H1 (cell line): ENCODE measurements around the gene TLE4. TPM values are rescaled to one million over a fixed set of nuclear protein-coding genes. Genes with fewer than 3 reads are reported as not detected.

Source experiments
- CTCF ChIA-PET: fragments of 300-600 bp; sonication (Branson Sonifier 250); formaldehyde crosslinking; loops from one replicate; lab custom pipeline; 2021; ENCODE audit not compliant: partially characterized antibody; lab: Charles Lee
- POLR2A ChIA-PET: fragments of 300-600 bp; sonication (Branson Sonifier 250); formaldehyde crosslinking; loops from one replicate; lab custom pipeline; 2021; ENCODE audit warnings: inconsistent platforms; ENCODE audit not compliant: partially characterized antibody; lab: Charles Lee
- DNase-seq, 2 experiments: peaks; one replicate each; pipeline versions ENCODE4 v3.0.0 to v3.0.0-alpha.2; 2010 to 2022; ENCODE audit warnings: low spot score in 2 of 2, low read depth in 1 of 2, mixed read lengths in 1 of 2
- FAIRE-seq: peaks from 2 replicates; lab custom pipeline; 2011; peaks lifted over from hg19 to GRCh38; lab: Jason Lieb, UNC
- H2AFZ ChIP-seq: 2 replicates; pipeline ENCODE4 v1.8.1; 2012; ENCODE audit warnings: low read length, inconsistent platforms
- H2AK5ac ChIP-seq: 2 replicates; pipeline ENCODE4 v1.6.1; 2013; ENCODE audit warnings: low read depth, low read length
- H2BK120ac ChIP-seq: replicated peaks from 2 replicates; pipeline ENCODE3; 2013; ENCODE audit warnings: low read depth, low read length, inconsistent platforms
- H2BK12ac ChIP-seq: 2 replicates; pipeline ENCODE4 v1.6.1; 2013; ENCODE audit warnings: low read depth, low read length
- H2BK15ac ChIP-seq: 2 replicates; pipeline ENCODE4 v1.6.1; 2013; ENCODE audit warnings: low read length
- H2BK20ac ChIP-seq: 2 replicates; pipeline ENCODE4 v1.6.1; 2013; ENCODE audit warnings: low read length
- H2BK5ac ChIP-seq: 2 replicates; pipeline ENCODE4 v1.6.1; 2013; ENCODE audit warnings: low read depth, low read length
- H3K14ac ChIP-seq: 2 replicates; pipeline ENCODE4 v1.6.1; 2013; ENCODE audit warnings: inconsistent platforms; ENCODE audit not compliant: insufficient read length
- H3K18ac ChIP-seq: 2 replicates; pipeline ENCODE4 v1.6.1; 2013; ENCODE audit warnings: low read length; ENCODE audit errors: extremely low read depth
- H3K23ac ChIP-seq: 2 replicates; pipeline ENCODE4 v1.6.1; 2013; ENCODE audit warnings: inconsistent platforms; ENCODE audit not compliant: insufficient read length
- H3K23me2 ChIP-seq: 2 replicates; pipeline ENCODE4 v1.6.1; 2013; ENCODE audit warnings: low read depth, low read length
- H3K27ac ChIP-seq: 2 replicates; pipeline ENCODE4 v1.6.1; 2011; ENCODE audit warnings: low read depth, low read length, inconsistent platforms
- H3K27me3 ChIP-seq, 4 experiments: replicated peaks in 1 of 4; 1 replicate in 1 of 4; 2 replicates in 3 of 4; pipeline versions ENCODE4 v1.6.1 to v1.8.1; 2011 to 2013; ENCODE audit warnings: low read length in 3 of 4, mild to moderate bottlenecking in 3 of 4, inconsistent platforms in 2 of 4, mixed read lengths in 2 of 4, moderate library complexity in 1 of 4; ENCODE audit not compliant: control insufficient read depth in 3 of 4, insufficient read depth in 3 of 4; ENCODE audit errors: extremely low read depth in 1 of 4
- H3K36me3 ChIP-seq, 4 experiments: 2 replicates each; pipeline versions ENCODE4 v1.6.1 to v1.8.1; 2011 to 2013; ENCODE audit warnings: mild to moderate bottlenecking in 4 of 4, low read length in 3 of 4, moderate library complexity in 2 of 4, control low read depth in 1 of 4, inconsistent platforms in 1 of 4; ENCODE audit not compliant: insufficient read depth in 4 of 4, control insufficient read depth in 2 of 4
- H3K4ac ChIP-seq: replicated peaks from 2 replicates; pipeline ENCODE3; 2013; ENCODE audit warnings: low read length, low read depth, mixed read lengths, inconsistent platforms; ENCODE audit not compliant: insufficient read length
- H3K4me1 ChIP-seq, 4 experiments: replicated peaks in 1 of 4; 1 replicate in 1 of 4; 2 replicates in 3 of 4; pipeline versions ENCODE4 v1.6.1 to v1.8.1; 2011 to 2013; ENCODE audit warnings: low read length in 3 of 4, inconsistent platforms in 2 of 4, mixed read lengths in 1 of 4; ENCODE audit not compliant: insufficient read depth in 4 of 4, control insufficient read depth in 3 of 4
- H3K4me2 ChIP-seq, 2 experiments: 2 replicates each; pipeline versions ENCODE4 v1.6.1 to v1.8.1; 2011 to 2013; ENCODE audit warnings: low read depth in 2 of 2, low read length in 2 of 2, control low read depth in 1 of 2, inconsistent platforms in 1 of 2, mild to moderate bottlenecking in 1 of 2; ENCODE audit not compliant: insufficient read depth in 1 of 2
- H3K4me3 ChIP-seq, 4 experiments: fragments of 200-600, 300-600 bp in 1 of 4; sonication (generic), shearing (Covaris generic), sonication (Bioruptor Twin) in 1 of 4; 2 replicates each; pipeline versions ENCODE4 v1.5.1 to v1.8.1; 2011 to 2016; ENCODE audit warnings: low read length in 4 of 4, low read depth in 3 of 4, control low read depth in 2 of 4, inconsistent platforms in 2 of 4, mild to moderate bottlenecking in 2 of 4, mixed read lengths in 1 of 4, moderate library complexity in 1 of 4; ENCODE audit not compliant: insufficient read depth in 2 of 4; ENCODE audit errors: extremely low read depth in 1 of 4
- H3K56ac ChIP-seq: replicated peaks from 2 replicates; pipeline ENCODE3; 2013; ENCODE audit warnings: low read depth, mild to moderate bottlenecking, mixed read lengths, low read length, inconsistent platforms; ENCODE audit not compliant: insufficient read length
- H3K79me1 ChIP-seq: 2 replicates; pipeline ENCODE4 v1.6.1; 2013; ENCODE audit warnings: low read depth, low read length, control low read depth
- H3K79me2 ChIP-seq, 2 experiments: 2 replicates each; pipeline versions ENCODE4 v1.6.1 to v1.8.1; 2012 to 2013; ENCODE audit warnings: low read length in 2 of 2, mild to moderate bottlenecking in 2 of 2, inconsistent platforms in 1 of 2; ENCODE audit not compliant: insufficient read depth in 2 of 2, control insufficient read depth in 1 of 2
- H3K9ac ChIP-seq, 4 experiments: replicated peaks in 1 of 4; 1 replicate in 1 of 4; 2 replicates in 3 of 4; pipeline versions ENCODE4 v1.6.1 to v1.8.1; 2011 to 2013; ENCODE audit warnings: low read depth in 3 of 4, low read length in 3 of 4, control low read depth in 2 of 4, mild to moderate bottlenecking in 2 of 4, moderate library complexity in 2 of 4, inconsistent platforms in 1 of 4; ENCODE audit errors: extremely low read depth in 1 of 4
- H3K9me3 ChIP-seq, 2 experiments: 2 replicates each; pipeline versions ENCODE4 v1.6.1 to v1.8.1; 2012 to 2013; ENCODE audit warnings: mild to moderate bottlenecking in 2 of 2, moderate library complexity in 2 of 2, control low read depth in 1 of 2, inconsistent platforms in 1 of 2, low read depth in 1 of 2, low read length in 1 of 2, mixed read lengths in 1 of 2; ENCODE audit not compliant: insufficient read depth in 2 of 2
- H4K20me1 ChIP-seq, 2 experiments: replicated peaks in 1 of 2; 2 replicates each; pipeline versions ENCODE3 to v1.8.1; 2011 to 2013; ENCODE audit warnings: inconsistent platforms in 2 of 2, low read length in 2 of 2, mild to moderate bottlenecking in 1 of 2; ENCODE audit not compliant: insufficient read depth in 2 of 2, control insufficient read depth in 1 of 2
- H4K5ac ChIP-seq: 2 replicates; pipeline ENCODE4 v1.6.1; 2013; ENCODE audit warnings: low read length, low read depth, mixed read lengths, inconsistent platforms; ENCODE audit not compliant: insufficient read length
- H4K8ac ChIP-seq: 2 replicates; pipeline ENCODE4 v1.8.0; 2013; ENCODE audit warnings: mild to moderate bottlenecking, moderate library complexity, low read length, inconsistent platforms; ENCODE audit not compliant: insufficient read depth; ENCODE audit errors: extremely low read depth
- H4K91ac ChIP-seq: replicated peaks from 2 replicates; pipeline ENCODE3; 2013; ENCODE audit warnings: low read length, mixed read lengths, inconsistent platforms; ENCODE audit not compliant: insufficient read length
- BCL11A ChIP-seq, 2 experiments: IDR thresholded peaks; one replicate each; pipeline ENCODE4 v1.6.1; 2011; ENCODE audit warnings: low read depth in 2 of 2, low read length in 2 of 2, mild to moderate bottlenecking in 2 of 2
- WGBS, 2 experiments: shearing (Covaris generic) in 1 of 2; methylation state at CpG; one replicate each; pipeline versions ENCODE4 v1.1.6 to v1.1.7; 2013 to 2015; ENCODE audit warnings: low lambda C conversion rate in 2 of 2, mixed read lengths in 2 of 2, inconsistent platforms in 1 of 2, low coverage in 1 of 2, missing lambda C conversion rate in 1 of 2; ENCODE audit not compliant: insufficient replicate concordance in 2 of 2, insufficient coverage in 1 of 2, insufficient read length in 1 of 2; ENCODE audit errors: extremely low coverage in 1 of 2, missing lambda C conversion rate in 1 of 2; 5-methylcytosine and 5-hydroxymethylcytosine counted together
- polyA plus RNA-seq, 7 experiments: library from polyadenylated mRNA; depleted of rRNA in 3 of 7; stranded (reverse) in 5 of 7; unstranded in 2 of 7; fragments of >200 nt in 5 of 7; fragments of 200-250 nt in 2 of 7; gene quantifications; 1 replicate in 5 of 7; 2 replicates in 1 of 7; 4 replicates in 1 of 7; pipeline versions ENCODE4 v1.2.1 to v1.2.3, GENCODE V29; 2011 to 2013; ENCODE audit warnings: missing spikeins in 2 of 7, mixed read lengths in 2 of 7
- total RNA-seq: library from RNA; stranded (reverse); fragmentation: NEBNext Ultra II Directional; extraction: Animal tissue kit (Norgen Biotek cat#: 25700); gene quantifications from 2 replicates; pipeline ENCODE4 v1.2.1, GENCODE V29; 2021

Gene TLE4
- total and polyA plus RNA-seq, 2 of the 8 experiments (the other 6 are each of a cell fraction or from before 2014, with no cell fraction given): 32.4 to 36.9 TPM

DNA sequence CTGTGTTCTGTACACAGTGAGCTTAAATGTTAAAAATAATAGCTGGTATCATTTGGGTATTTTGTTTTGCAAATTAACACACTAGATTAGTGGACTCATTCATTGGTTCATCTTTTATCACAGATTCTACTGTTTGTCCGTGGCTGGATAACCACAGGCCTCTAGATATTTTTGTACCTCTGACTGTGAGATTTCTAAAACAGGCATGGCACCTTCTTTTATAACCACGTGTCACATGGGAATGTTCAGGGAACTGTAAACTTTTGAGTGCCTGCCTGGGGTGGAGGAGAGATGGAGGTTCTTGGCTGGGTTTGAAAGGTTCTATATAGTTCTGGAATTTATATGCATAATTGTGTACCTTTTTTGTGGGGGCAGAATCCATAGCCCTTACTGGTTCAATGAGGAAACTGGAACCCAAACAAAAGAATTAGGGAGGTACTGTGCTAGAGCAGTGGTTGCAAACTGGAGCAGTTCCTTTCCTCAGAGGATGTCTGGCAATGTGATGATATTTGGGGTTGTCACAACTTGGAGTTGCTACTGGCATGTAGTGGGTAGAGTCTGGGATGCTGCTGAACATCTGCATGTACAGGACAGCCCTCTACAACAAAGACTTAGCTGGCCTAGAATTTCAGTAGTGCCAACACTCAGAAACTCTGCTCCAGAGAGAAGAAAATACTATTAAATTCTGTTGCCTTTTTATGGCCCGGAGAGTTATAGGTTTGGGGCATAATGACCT, 16.9 kb downstream of the TLE4 start:
- peaks cover 3 to 6% of the 10 kb centered on the region in 2 experiments for H4K20me1 ChIP-seq

More for the DNA sequence above, 16.9 kb downstream of the TLE4 start:
- Histone ChIP-seq H2BK5ac (no peak overlapping the region), H3K23ac (no peak overlapping the region), H3K9me3 (no peaks in the 10 kb centered on the region), H4K5ac (no peak overlapping the region), H2BK15ac (no peak overlapping the region), H3K27ac (no peak overlapping the region), H2BK120ac (no peak overlapping the region), H3K23me2 (no peaks in the 10 kb centered on the region), H4K8ac (no peak overlapping the region), H4K91ac (no peak overlapping the region), H2AFZ (no peak overlapping the region), H3K79me1 (peaks cover 5% of the 10 kb centered on the region), H2AK5ac (no peak overlapping the region), H3K4me1 (peaks cover 0 to 5% (median 3%) of the 10 kb centered on the region in 4 experiments; a peak in 5 of 7 replicates), H2BK12ac (no peak overlapping the region), H3K79me2 (peaks cover 5 to 66% of the 10 kb centered on the region in 2 experiments; a peak in 3 of 4 replicates), H3K4me2 (no peak overlapping the region), H3K14ac (no peak overlapping the region), H3K18ac (no peak overlapping the region), H2BK20ac (no peak overlapping the region), H3K56ac (no peak overlapping the region), H3K4me3 (no peak overlapping the region), H3K36me3 (peaks cover 0 to 5% (median 2%) of the 10 kb centered on the region in 4 experiments; a peak in 2 of 8 replicates), H3K9ac (no peak overlapping the region), H3K4ac (no peak overlapping the region), H3K27me3 (no peaks in the 10 kb centered on the region)
- 98% methylated on average over 3 of the region's 3 CpGs; no CpG with 5 or more reads in 1 of the 2 experiments for whole genome bisulfite sequencing, 2 experiments
- DNase-seq (no peak), FAIRE-seq (no peak)
- POLR2A ChIA-PET: interaction anchor here (0.6 kb wide), 1 partner anchor 9 kb away, joined by 3 read pairs; no protein-coding TSS in a partner anchor
- TF ChIP-seq BCL11A (IDR thresholded peaks at IDR 0.05; ENCODE audit: low read depth in 2 of 2, low read length in 2 of 2): no peak
- CTCF ChIA-PET: interaction anchor here (0.7 to 1.2 kb wide), 3 partner anchors 21 to 310 kb away, joined by 3 read pairs; no protein-coding TSS in a partner anchor
